Activated CD8-positive, alpha-beta memory T cell treated with anti-CD3 and anti-CD28 coated beads for 4 hours (primary cell): Measurements from ENCODE around the gene MLLT6.

Experiments used
- DNase-seq, 2 donors: peaks; one replicate each; pipeline ENCODE4 v3.0.0-alpha.2; 2020; ENCODE audit warnings: low read depth in 2 of 2

MLLT6 gene

GRCh38 chr17:38704606-38705522, at the start of gene MLLT6:
TSS of gene MLLT6 (plus strand) at chr17:38705273. CDS start at chr17:38705633, 360 bp downstream.
- peak; percentile 71 to 78 for DNase-seq

GRCh38 chr17:38656959-38657823, 47.9 kb upstream of the MLLT6 start:
- DNase-seq: no peak

GRCh38 chr17:38657824-38658740, 47.0 kb upstream of the MLLT6 start:
- no peak for DNase-seq

- no peak for DNase-seq
Observed at GRCh38 chr17:38658741-38659345, 46.2 kb upstream of the MLLT6 start.

- DNase-seq: no peak
Observed at GRCh38 chr17:38659415-38659814, 45.7 kb upstream of the MLLT6 start.

- DNase-seq: no peak
Observed at GRCh38 chr17:38660097-38661025, 44.7 kb upstream of the MLLT6 start.

- DNase-seq: no peak
Observed at GRCh38 chr17:38663125-38663751, 41.8 kb upstream of the MLLT6 start.

- DNase-seq: no peak
Observed at GRCh38 chr17:38663964-38664644, 41.0 kb upstream of the MLLT6 start.

- peak in 1 of 2 donors; percentile 21 for DNase-seq
Observed at GRCh38 chr17:38667099-38667786, 37.8 kb upstream of the MLLT6 start.

GRCh38 chr17:38667787-38668122, 37.3 kb upstream of the MLLT6 start:
- no peak for DNase-seq

- DNase-seq: no peak
Observed at GRCh38 chr17:38669520-38669919, 35.6 kb upstream of the MLLT6 start.

GRCh38 chr17:38671939-38672720, 32.9 kb upstream of the MLLT6 start:
- DNase-seq: no peak

GRCh38 chr17:38672788-38673706, 32.0 kb upstream of the MLLT6 start:
- no peak for DNase-seq

GRCh38 chr17:38673707-38674013, 31.4 kb upstream of the MLLT6 start:
- DNase-seq: no peak

GRCh38 chr17:38674014-38674748, 30.9 kb upstream of the MLLT6 start:
- no peak for DNase-seq
